Prostate gland (tissue), 2 donors: Measurements from ENCODE around the gene ARL2. TPM values are rescaled to one million over a fixed set of nuclear protein-coding genes. Genes with fewer than 3 reads are reported as not detected.

Experiments used
- DNase-seq: peaks from one replicate; pipeline ENCODE4 v3.0.0-alpha.2; 2019; ENCODE audit warnings: low spot score
- H3K27ac ChIP-seq, 2 donors: fragments of 200-600 bp; sonication (generic); 2 replicates each; pipeline ENCODE4 v1.5.1; 2017 to 2019
- H3K27me3 ChIP-seq: fragments of 200-600 bp; sonication (generic); replicated peaks from 2 replicates; pipeline ENCODE4 v1.5.1; 2019; ENCODE audit not compliant: insufficient read depth
- H3K36me3 ChIP-seq, 2 donors: fragments of 200-600 bp; sonication (generic); 1 replicate in 1 of 2; 2 replicates in 1 of 2; pipeline versions ENCODE4 v1.5.1 to v1.8.1; 2017 to 2019
- H3K4me1 ChIP-seq: fragments of 200-600 bp; sonication (generic); replicated peaks from 2 replicates; pipeline ENCODE4 v1.5.1; 2019
- H3K4me3 ChIP-seq, 2 donors: fragments of 200-600 bp; sonication (generic); 2 replicates each; pipeline ENCODE4 v1.5.1; 2017 to 2019
- H3K9me3 ChIP-seq: fragments of 200-600 bp; sonication (generic); 2 replicates; pipeline ENCODE4 v1.5.1; 2017
- CTCF ChIP-seq, 4 experiments: fragments of 200-600 bp in 2 of 4; fragments of 450-650 bp in 2 of 4; sonication (generic) in 2 of 4; IDR thresholded peaks; 1 replicate in 3 of 4; 2 replicates in 1 of 4; pipeline ENCODE4 v1.5.1; 2016 to 2019; ENCODE audit warnings: antibody characterized with exemption in 4 of 4, mild to moderate bottlenecking in 2 of 4, moderate library complexity in 2 of 4
- POLR2A ChIP-seq: fragments of 450-650 bp; IDR thresholded peaks from one replicate; pipeline ENCODE4 v1.6.1; 2016; ENCODE audit warnings: antibody characterized with exemption, mild to moderate bottlenecking
- POLR2AphosphoS5 ChIP-seq: sonication (generic); formaldehyde crosslinking; IDR thresholded peaks from one replicate; pipeline ENCODE4 v1.6.1; 2017; ENCODE audit warnings: antibody characterized with exemption
- WGBS: methylation state at CpG from one replicate; pipeline ENCODE4 v1.1.5; 2018; 5-methylcytosine and 5-hydroxymethylcytosine counted together
- intact Hi-C: fragments of 100-400 bp; cut with DNase I; formaldehyde crosslinking; loops from one replicate; pipeline ENCODE4 v1.14.2; 2022
- total RNA-seq, 2 donors: library from RNA; depleted of rRNA; stranded (reverse); fragments of >200 nt; gene quantifications; one replicate each; pipeline ENCODE4 v1.1.0, GENCODE V29; 2016

The ARL2 gene
- total RNA-seq, 2 donors from 2014 or later: 86.5 to 135 TPM

- peak; percentile 86 for DNase-seq
- Histone ChIP-seq H3K4me3 (peak within 1 kb of the TSS; percentile 80 to 82), H3K27me3 (no peaks in the 10 kb centered on the region), H3K27ac (peak within 1 kb of the TSS; percentile 88 to 95), H3K36me3 (peaks cover under 1 to 6% of the 10 kb centered on the region in 2 donors), H3K9me3 (no peaks in the 10 kb centered on the region), H3K4me1 (peaks cover 5% of the 10 kb centered on the region)
- peak in 1 of 4 experiments; percentile 6 for TF ChIP-seq CTCF (IDR thresholded peaks at IDR 0.05)
- peak; percentile 91 for TF ChIP-seq POLR2AphosphoS5
- peak; percentile 49 for TF ChIP-seq POLR2A
- intact Hi-C loops: loop anchor here (5.0 kb wide), 1 partner anchor 41 kb away; the partner anchor contains the start of genes CDCA5 and ZFPL1
- WGBS: under 1% methylated on average over 40 of the region's 91 CpGs
Measured at GRCh38 chr11:65040847-65041622, 27.1 kb downstream of the ARL2 start, which contains the start of gene SAC3D1. SAC3D1 (plus strand) TSS chr11:65041210; CDS start chr11:65041293, 83 bp downstream.

- no peak overlapping the region for H3K4me3 ChIP-seq
- H3K27me3 ChIP-seq: no peaks in the 10 kb centered on the region
- H3K36me3 ChIP-seq: peaks cover 0 to 6% of the 10 kb centered on the region in 2 donors
- no peak overlapping the region for H3K27ac ChIP-seq
- TF ChIP-seq CTCF (IDR thresholded peaks at IDR 0.05) (no peak), POLR2AphosphoS5 (no peak), POLR2A (no peak)
- intact Hi-C loops: loop anchor here (5.0 kb wide), 1 partner anchor 39 kb away; the partner anchor contains the start of genes CDCA5 and ZFPL1
- no peak for DNase-seq
- WGBS: 86% methylated on average over 6 of the region's 6 CpGs
- no peaks in the 10 kb centered on the region for H3K9me3 ChIP-seq
- H3K4me1 ChIP-seq: peaks cover 5% of the 10 kb centered on the region
Measured at GRCh38 chr11:65042891-65043290, 28.9 kb downstream of the ARL2 start.

GRCh38 chr11:65043881-65044501, 30.0 kb downstream of the ARL2 start:
- H3K4me1 ChIP-seq: peaks cover 5% of the 10 kb centered on the region
- H3K9me3 ChIP-seq: no peaks in the 10 kb centered on the region
- no peaks in the 10 kb centered on the region for H3K27me3 ChIP-seq
- TF ChIP-seq POLR2A (no peak), POLR2AphosphoS5 (no peak), CTCF (IDR thresholded peaks at IDR 0.05) (no peak)
- no peak for DNase-seq
- H3K27ac ChIP-seq: no peak overlapping the region
- 88% methylated on average over 22 of the region's 23 CpGs for WGBS
- H3K36me3 ChIP-seq: no peaks in the 10 kb centered on the region
- H3K4me3 ChIP-seq: no peak overlapping the region
- intact Hi-C loops: loop anchor here (5.0 kb wide), 1 partner anchor 38 kb away; the partner anchor contains the start of genes CDCA5 and ZFPL1

- 88% methylated on average over 5 of the region's 5 CpGs for WGBS
Measured at GRCh38 chr11:65045061-65045460, 31.1 kb downstream of the ARL2 start.

More at GRCh38 chr11:65045061-65045460, 31.1 kb downstream of the ARL2 start:
- TF ChIP-seq POLR2A (no peak), CTCF (IDR thresholded peaks at IDR 0.05) (no peak), POLR2AphosphoS5 (no peak)
- Histone ChIP-seq H3K9me3 (no peaks in the 10 kb centered on the region), H3K4me3 (no peak overlapping the region), H3K36me3 (no peaks in the 10 kb centered on the region), H3K4me1 (peaks cover 5% of the 10 kb centered on the region), H3K27me3 (no peaks in the 10 kb centered on the region), H3K27ac (no peak overlapping the region)
- no peak for DNase-seq
- intact Hi-C loops: no loop called here
